Uterus (tissue), 2 donors: ENCODE data around the gene MYH14.
"Not testable (repeated sequence)": the region's sequence is repeated elsewhere in the genome, so short reads cannot be mapped to it uniquely, and the experiment has no call there.

Experiments used
- CTCF ChIP-seq, 4 experiments: fragments of 200-600 bp in 2 of 4; fragments of 450-650 bp in 2 of 4; sonication (generic) in 2 of 4; IDR thresholded peaks; one replicate each; pipeline ENCODE4 v1.5.1; 2016 to 2019; ENCODE audit warnings: antibody characterized with exemption in 4 of 4, mild to moderate bottlenecking in 2 of 4, moderate library complexity in 1 of 4
- POLR2A ChIP-seq, 2 donors: fragments of 450-650 bp; IDR thresholded peaks; one replicate each; pipeline ENCODE4 v1.6.1; 2016; ENCODE audit warnings: antibody characterized with exemption in 2 of 2, mild to moderate bottlenecking in 1 of 2, moderate library complexity in 1 of 2

GRCh38 chr19:50353487-50353880, 150.1 kb downstream of the MYH14 start:
- TF ChIP-seq CTCF, POLR2A (IDR thresholded peaks at IDR 0.05): not testable (repeated sequence)
